ENCODE measurements around the gene MCTP1. TPM values are rescaled to one million over a fixed set of nuclear protein-coding genes. Genes with fewer than 3 reads are reported as not detected.

Gene MCTP1
- total RNA-seq, 4 donors from 2014 or later, result 3.5 to 19.8 (median 5.8) TPM

DNA sequence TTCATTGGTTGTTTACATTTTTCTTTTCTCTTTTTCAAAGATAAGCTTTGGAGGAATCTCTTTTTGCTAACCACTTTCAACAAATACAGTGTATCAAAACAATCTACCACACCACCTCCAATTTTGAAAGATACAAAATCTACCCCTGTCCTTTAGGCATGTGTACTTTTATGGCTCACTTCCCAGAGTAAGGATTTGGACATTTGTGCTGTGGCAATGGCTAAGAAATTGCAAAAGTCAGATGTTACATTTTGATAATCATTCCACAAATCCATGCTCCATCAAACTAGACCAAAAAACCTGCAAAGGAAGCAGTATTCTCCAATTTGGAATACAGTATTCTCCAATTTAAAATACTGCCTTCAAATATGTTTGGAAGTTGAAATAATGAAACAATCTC, 204.9 kb downstream of the MCTP1 start:
- intact Hi-C loops (cut with DNase I), result no loop called here
- Histone ChIP-seq H3K9me3 (no peaks in the 10 kb centered on the region), H3K4me3 (peak overlapping the region; percentile 0 to 54 (median 23))

GRCh38 chr5:95078868-95079267, 206.0 kb downstream of the MCTP1 start:
- Histone ChIP-seq H3K36me3 (no peaks in the 10 kb centered on the region), H3K27me3 (no peaks in the 10 kb centered on the region), H3K9me3 (no peaks in the 10 kb centered on the region), H3K27ac (peak overlapping the region in 1 of 4 donors; percentile 18), H3K4me3 (peak overlapping the region in 2 of 4 donors; percentile 34 to 54), H3K4me1 (no peaks in the 10 kb centered on the region)
- intact Hi-C loops (cut with DNase I), result no loop called here
- WGBS, 2 donors, result 84 to 87% methylated on average over 2 of the region's 2 CpGs
- no peak for TF ChIP-seq POLR2A (IDR thresholded peaks at IDR 0.05)
- TF ChIP-seq, protein P1, sequence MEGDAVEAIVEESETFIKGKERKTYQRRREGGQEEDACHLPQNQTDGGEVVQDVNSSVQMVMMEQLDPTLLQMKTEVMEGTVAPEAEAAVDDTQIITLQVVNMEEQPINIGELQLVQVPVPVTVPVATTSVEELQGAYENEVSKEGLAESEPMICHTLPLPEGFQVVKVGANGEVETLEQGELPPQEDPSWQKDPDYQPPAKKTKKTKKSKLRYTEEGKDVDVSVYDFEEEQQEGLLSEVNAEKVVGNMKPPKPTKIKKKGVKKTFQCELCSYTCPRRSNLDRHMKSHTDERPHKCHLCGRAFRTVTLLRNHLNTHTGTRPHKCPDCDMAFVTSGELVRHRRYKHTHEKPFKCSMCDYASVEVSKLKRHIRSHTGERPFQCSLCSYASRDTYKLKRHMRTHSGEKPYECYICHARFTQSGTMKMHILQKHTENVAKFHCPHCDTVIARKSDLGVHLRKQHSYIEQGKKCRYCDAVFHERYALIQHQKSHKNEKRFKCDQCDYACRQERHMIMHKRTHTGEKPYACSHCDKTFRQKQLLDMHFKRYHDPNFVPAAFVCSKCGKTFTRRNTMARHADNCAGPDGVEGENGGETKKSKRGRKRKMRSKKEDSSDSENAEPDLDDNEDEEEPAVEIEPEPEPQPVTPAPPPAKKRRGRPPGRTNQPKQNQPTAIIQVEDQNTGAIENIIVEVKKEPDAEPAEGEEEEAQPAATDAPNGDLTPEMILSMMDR (IDR thresholded peaks at IDR 0.05), result no peak
- no peak for DNase-seq

More for the DNA sequence above, 204.9 kb downstream of the MCTP1 start:
- no peaks in the 10 kb centered on the region for H3K36me3 ChIP-seq
- TF ChIP-seq, protein P1 (IDR thresholded peaks at IDR 0.05), result no peak
- TF ChIP-seq POLR2A (IDR thresholded peaks at IDR 0.05), result no peak
- H3K27me3 ChIP-seq, result no peaks in the 10 kb centered on the region
- peak overlapping the region in 2 of 4 donors; percentile 31 to 33 for H3K27ac ChIP-seq
- DNase-seq, result no peak
- no peaks in the 10 kb centered on the region for H3K4me1 ChIP-seq

DNA sequence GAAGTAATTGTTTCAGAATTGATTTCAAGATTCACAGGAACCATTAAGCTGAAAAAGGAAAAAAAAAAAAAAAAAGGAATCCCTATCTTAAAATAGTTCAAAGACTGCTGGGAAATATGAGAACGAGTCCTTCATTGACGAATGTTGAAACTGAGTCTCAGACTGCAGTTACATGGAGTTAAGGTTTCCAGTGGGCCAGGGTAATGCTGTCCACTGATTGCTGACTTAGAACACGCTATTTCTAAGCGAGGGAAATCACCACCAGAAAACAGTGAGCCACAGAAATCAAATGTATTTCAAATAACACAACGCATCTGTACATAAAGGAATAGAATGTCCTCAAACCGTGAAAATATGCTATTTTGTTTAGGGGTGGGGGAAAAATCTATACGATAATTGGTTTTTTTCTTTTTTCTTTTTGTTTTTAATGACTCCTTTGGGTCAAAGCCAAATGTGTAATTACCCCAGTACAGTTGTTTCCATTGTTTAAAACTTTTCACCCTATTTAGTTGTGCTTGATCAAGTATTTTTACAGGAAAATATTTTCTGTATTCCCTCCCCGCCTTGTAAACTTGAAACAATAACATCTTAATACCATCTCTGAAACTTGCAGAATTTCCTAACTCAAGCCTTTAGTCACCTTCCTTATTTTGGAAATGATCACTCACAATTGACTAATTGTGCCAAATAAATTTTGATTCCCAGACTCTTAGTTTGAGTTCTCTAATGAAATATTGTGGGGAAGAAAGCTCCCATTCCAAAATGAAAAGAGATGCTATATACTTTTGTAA, 208.3 kb downstream of the MCTP1 start:
- 57 to 66% methylated on average over 8 of the region's 8 CpGs for WGBS, 2 donors
- intact Hi-C loops (cut with DNase I), result no loop called here
- TF ChIP-seq POLR2A (IDR thresholded peaks at IDR 0.05), result no peak
- TF ChIP-seq, protein P1 (IDR thresholded peaks at IDR 0.05), result no peak
- no peaks in the 10 kb centered on the region for H3K9me3 ChIP-seq
- no peaks in the 10 kb centered on the region for H3K36me3 ChIP-seq
- H3K27ac ChIP-seq, result peak overlapping the region in 2 of 4 donors; percentile 12 to 22
- no peak overlapping the region for H3K4me3 ChIP-seq
- DNase-seq, result no peak
- H3K4me1 ChIP-seq, result no peaks in the 10 kb centered on the region
- no peaks in the 10 kb centered on the region for H3K27me3 ChIP-seq

DNA sequence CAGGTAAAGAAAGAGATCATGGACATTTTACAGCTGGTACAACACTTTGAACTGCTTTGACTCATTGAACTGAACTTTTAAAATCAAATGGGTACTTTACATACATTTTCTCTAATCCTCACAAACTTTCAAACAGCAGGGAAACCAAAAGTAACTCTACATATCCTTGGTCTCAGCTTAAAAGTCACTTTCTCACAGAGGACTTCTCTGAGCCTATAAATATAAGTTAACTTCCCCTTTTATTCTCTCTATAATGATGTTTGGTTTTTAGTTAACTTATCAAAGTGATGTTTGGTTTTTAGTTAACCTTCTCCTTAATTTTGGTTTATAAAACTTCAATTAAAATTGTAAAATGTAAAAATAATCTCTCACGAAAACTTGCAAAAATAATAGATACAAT, 209.8 kb downstream of the MCTP1 start:
- Histone ChIP-seq H3K27ac (no peak overlapping the region), H3K4me3 (no peak overlapping the region), H3K36me3 (no peaks in the 10 kb centered on the region), H3K4me1 (no peaks in the 10 kb centered on the region), H3K9me3 (no peaks in the 10 kb centered on the region), H3K27me3 (no peaks in the 10 kb centered on the region)
- no peak for TF ChIP-seq POLR2A (IDR thresholded peaks at IDR 0.05)
- TF ChIP-seq, protein P1 (IDR thresholded peaks at IDR 0.05), result no peak
- WGBS, 2 donors, result 67 to 91% methylated on average over 1 of the region's 1 CpG
- DNase-seq, result no peak
- intact Hi-C loops (cut with DNase I), result no loop called here

GRCh38 chr5:95072281-95072680, 212.6 kb downstream of the MCTP1 start:
- H3K9me3 ChIP-seq, result no peaks in the 10 kb centered on the region
- no peak for DNase-seq
- H3K27me3 ChIP-seq, result no peaks in the 10 kb centered on the region
- H3K27ac ChIP-seq, result no peak overlapping the region
- intact Hi-C loops (cut with DNase I), result no loop called here
- TF ChIP-seq, protein P1 (IDR thresholded peaks at IDR 0.05), result no peak
- no peak for TF ChIP-seq POLR2A (IDR thresholded peaks at IDR 0.05)
- no peaks in the 10 kb centered on the region for H3K36me3 ChIP-seq
- no peak overlapping the region for H3K4me3 ChIP-seq
- H3K4me1 ChIP-seq, result no peaks in the 10 kb centered on the region
